Panc1 (cell line): ENCODE results near the gene NCKAP1. TPM values are rescaled to one million over a fixed set of nuclear protein-coding genes. Genes with fewer than 3 reads are reported as not detected.
"Not testable (repeated sequence)": the region's sequence is repeated elsewhere in the genome, so short reads cannot be mapped to it uniquely, and the experiment has no call there.

Experiments
- ATAC-seq: fragments of 200-7000 bp; cut with Tn5 transposase; 2 replicates; pipeline ENCODE4 v1.9.1; 2020; ENCODE audit warnings: mild to moderate bottlenecking, moderate library complexity
- BruUV-seq: library from RNA; stranded (reverse); fragments of 400-500 nt; replicated peaks from 2 replicates; lab custom pipeline; 2021; lab: Mats Ljungman, UMichigan
- CTCF ChIA-PET: fragments of 300-600 bp; sonication (Branson Sonifier 250); formaldehyde crosslinking; loops from one replicate; lab custom pipeline; 2022; ENCODE audit warnings: antibody characterized with exemption; lab: Charles Lee
- POLR2A ChIA-PET: fragments of 300-600 bp; sonication (Branson Sonifier 250); formaldehyde crosslinking; loops from one replicate; lab custom pipeline; 2022; ENCODE audit warnings: antibody characterized with exemption; lab: Charles Lee
- DNase-seq: peaks from one replicate; pipeline ENCODE4 v3.0.0-alpha.2; 2010; ENCODE audit warnings: low read depth, low spot score
- H3K27ac ChIP-seq: 2 replicates; pipeline ENCODE4 v1.5.1; 2011; ENCODE audit warnings: mild to moderate bottlenecking, low read length, inconsistent platforms
- H3K27me3 ChIP-seq: fragments of 200-500 bp; sonication (Bioruptor generic); 2 replicates; pipeline ENCODE4 v1.6.0; 2014; ENCODE audit warnings: low read length, inconsistent platforms; ENCODE audit not compliant: control insufficient read depth, insufficient read depth
- H3K36me3 ChIP-seq: fragments of 200-500 bp; sonication (Bioruptor generic); 2 replicates; pipeline ENCODE4 v1.5.1; 2014; ENCODE audit warnings: inconsistent platforms, mild to moderate bottlenecking, low read length, moderate library complexity; ENCODE audit not compliant: control insufficient read depth, insufficient read depth
- H3K4me1 ChIP-seq: 2 replicates; pipeline ENCODE4 v1.5.1; 2011; ENCODE audit warnings: inconsistent platforms, mild to moderate bottlenecking, low read length, moderate library complexity; ENCODE audit not compliant: control insufficient read depth, insufficient read depth
- H3K4me3 ChIP-seq, 2 experiments: 2 replicates each; pipeline ENCODE4 v1.5.1; 2011 to 2012; ENCODE audit warnings: low read depth in 2 of 2, low read length in 2 of 2, mild to moderate bottlenecking in 2 of 2, inconsistent platforms in 1 of 2, moderate library complexity in 1 of 2
- H3K9me3 ChIP-seq: fragments of 200-500 bp; sonication (Bioruptor generic); 2 replicates; pipeline ENCODE4 v1.5.1; 2014; ENCODE audit warnings: low read depth, mild to moderate bottlenecking, inconsistent platforms, low read length, moderate library complexity; ENCODE audit not compliant: control insufficient read depth, insufficient read depth
- CTCF ChIP-seq: fragments of 450-650 bp; IDR thresholded peaks from 2 replicates; pipeline ENCODE4 v1.5.1; 2017; ENCODE audit warnings: mild to moderate bottlenecking
- POLR2AphosphoS5 ChIP-seq: IDR thresholded peaks from 2 replicates; pipeline ENCODE4 v1.6.1; 2012; ENCODE audit warnings: mild to moderate bottlenecking, low read depth, low read length, moderate library complexity
- SIN3A ChIP-seq: IDR thresholded peaks from 2 replicates; pipeline ENCODE4 v1.6.1; 2012; ENCODE audit warnings: low read depth, mild to moderate bottlenecking, low read length, moderate library complexity, borderline replicate concordance; ENCODE audit not compliant: insufficient read depth
- TCF7L2 ChIP-seq: IDR thresholded peaks from 2 replicates; pipeline ENCODE4 v1.6.1; 2011; ENCODE audit warnings: mild to moderate bottlenecking, low read depth, low read length, inconsistent platforms
- in situ Hi-C: cut with HindIII; loops from 2 replicates; pipeline ENCODE4 v1.10.0; 2016; ENCODE audit warnings: low sequenced_read_pairs, low pct_unique_long_range_greater_than_20kb
- intact Hi-C: fragments of 100-400 bp; cut with micrococcal nuclease; formaldehyde crosslinking; loops from one replicate; pipeline ENCODE4 v1.10.0; 2022; ENCODE audit not compliant: unreplicated experiment
- total RNA-seq: library from RNA; stranded (reverse); gene quantifications from one replicate; pipeline ENCODE4 v1.2.1, GENCODE V29; 2021; ENCODE audit not compliant: unreplicated experiment
- TF ChIP-seq, protein P1 (sequence below), 2 experiments: IDR thresholded peaks; 2 replicates each; pipeline ENCODE4 v1.6.1; 2011 to 2012; ENCODE audit warnings: low read depth in 2 of 2, control low read depth in 1 of 2, low read length in 1 of 2, mild to moderate bottlenecking in 1 of 2, moderate library complexity in 1 of 2; ENCODE audit not compliant: insufficient read depth in 1 of 2

The NCKAP1 gene
- total RNA-seq, 1 experiment from 2014 or later, result 174 TPM

- Histone ChIP-seq H3K9me3 (no peaks in the 10 kb centered on the region), H3K27ac (no peak overlapping the region), H3K36me3 (peaks cover 10% of the 10 kb centered on the region; the same call in 1 of the 2 replicates), H3K4me3 (no peak overlapping the region), H3K27me3 (no peaks in the 10 kb centered on the region), H3K4me1 (no peaks in the 10 kb centered on the region)
- ATAC-seq (no peak), DNase-seq (no peak)
- ChIA-PET CTCF (interaction anchor here (0.6 kb wide), 1 partner anchor 12 kb away, joined by 3 read pairs; no protein-coding TSS in a partner anchor), POLR2A (no interaction called here)
- no TSS peak for BruUV-seq
- in situ Hi-C loops (no loop called here), intact Hi-C loops (no loop called here)
- TF ChIP-seq SIN3A, result no peak
- no peak for TF ChIP-seq CTCF
- TF ChIP-seq POLR2AphosphoS5, result no peak
- no peak for TF ChIP-seq TCF7L2
- TF ChIP-seq, protein P1, sequence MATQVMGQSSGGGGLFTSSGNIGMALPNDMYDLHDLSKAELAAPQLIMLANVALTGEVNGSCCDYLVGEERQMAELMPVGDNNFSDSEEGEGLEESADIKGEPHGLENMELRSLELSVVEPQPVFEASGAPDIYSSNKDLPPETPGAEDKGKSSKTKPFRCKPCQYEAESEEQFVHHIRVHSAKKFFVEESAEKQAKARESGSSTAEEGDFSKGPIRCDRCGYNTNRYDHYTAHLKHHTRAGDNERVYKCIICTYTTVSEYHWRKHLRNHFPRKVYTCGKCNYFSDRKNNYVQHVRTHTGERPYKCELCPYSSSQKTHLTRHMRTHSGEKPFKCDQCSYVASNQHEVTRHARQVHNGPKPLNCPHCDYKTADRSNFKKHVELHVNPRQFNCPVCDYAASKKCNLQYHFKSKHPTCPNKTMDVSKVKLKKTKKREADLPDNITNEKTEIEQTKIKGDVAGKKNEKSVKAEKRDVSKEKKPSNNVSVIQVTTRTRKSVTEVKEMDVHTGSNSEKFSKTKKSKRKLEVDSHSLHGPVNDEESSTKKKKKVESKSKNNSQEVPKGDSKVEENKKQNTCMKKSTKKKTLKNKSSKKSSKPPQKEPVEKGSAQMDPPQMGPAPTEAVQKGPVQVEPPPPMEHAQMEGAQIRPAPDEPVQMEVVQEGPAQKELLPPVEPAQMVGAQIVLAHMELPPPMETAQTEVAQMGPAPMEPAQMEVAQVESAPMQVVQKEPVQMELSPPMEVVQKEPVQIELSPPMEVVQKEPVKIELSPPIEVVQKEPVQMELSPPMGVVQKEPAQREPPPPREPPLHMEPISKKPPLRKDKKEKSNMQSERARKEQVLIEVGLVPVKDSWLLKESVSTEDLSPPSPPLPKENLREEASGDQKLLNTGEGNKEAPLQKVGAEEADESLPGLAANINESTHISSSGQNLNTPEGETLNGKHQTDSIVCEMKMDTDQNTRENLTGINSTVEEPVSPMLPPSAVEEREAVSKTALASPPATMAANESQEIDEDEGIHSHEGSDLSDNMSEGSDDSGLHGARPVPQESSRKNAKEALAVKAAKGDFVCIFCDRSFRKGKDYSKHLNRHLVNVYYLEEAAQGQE (IDR thresholded peaks at IDR 0.05; ENCODE audit: insufficient read depth in 1 of 2, low read depth in 2 of 2, low read length in 1 of 2), result no peak
Observed at GRCh38 chr2:182968493-182968892, 69.8 kb downstream of the NCKAP1 start.

DNA sequence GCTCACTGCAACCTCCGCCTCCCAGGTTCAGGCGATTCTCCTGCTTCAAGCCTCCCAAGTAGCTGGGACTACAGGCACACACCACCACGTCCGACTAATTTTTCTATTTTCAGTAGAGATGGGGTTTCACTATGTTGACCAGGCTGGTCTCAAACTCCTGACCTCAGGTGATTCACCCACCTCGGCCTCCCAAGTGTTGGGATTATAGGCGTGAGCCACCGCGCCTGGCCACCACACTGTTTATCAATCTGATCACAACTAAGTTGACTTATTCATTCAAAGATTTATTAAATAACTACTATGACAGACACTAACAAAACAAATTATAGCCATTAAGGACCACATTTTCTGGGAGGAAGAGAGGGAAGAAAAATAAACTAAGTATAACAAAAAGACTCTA is 71.9 kb downstream of the NCKAP1 start:
- in situ Hi-C loops, H3K4me3 ChIP-seq, H3K27me3 ChIP-seq, CTCF ChIA-PET, H3K27ac ChIP-seq, H3K9me3 ChIP-seq, BruUV-seq, H3K4me1 ChIP-seq, ATAC-seq, DNase-seq, intact Hi-C loops: not testable (repeated sequence)
- POLR2A ChIA-PET, result interaction anchor here (0.6 kb wide), 1 partner anchor 7 kb away, joined by 7 read pairs; no protein-coding TSS in a partner anchor
- peaks cover 23% of the 10 kb centered on the region for H3K36me3 ChIP-seq

DNA sequence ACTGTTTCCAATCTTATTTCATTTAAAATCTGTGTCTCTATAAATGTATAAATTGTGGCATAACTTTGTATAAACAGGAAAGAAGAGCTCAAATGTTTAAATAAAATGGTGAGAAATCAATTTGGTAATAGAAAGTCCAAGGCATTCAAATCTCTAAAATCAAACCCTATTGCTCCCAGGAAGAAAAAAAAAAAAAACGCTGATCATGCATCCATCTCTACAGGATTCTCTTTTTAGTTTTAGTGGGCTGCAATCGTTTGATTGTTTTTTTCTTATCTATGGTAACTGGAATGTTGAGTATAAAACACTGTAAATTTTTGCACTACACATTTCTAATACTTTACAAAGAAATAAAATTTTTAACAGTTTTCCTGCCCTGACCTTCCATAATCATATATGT is 75.6 kb downstream of the NCKAP1 start:
- BruUV-seq, result no TSS peak
- intact Hi-C loops (no loop called here), in situ Hi-C loops (no loop called here)
- CTCF ChIA-PET, result interaction anchor here (0.6 kb wide), 1 partner anchor 30 kb away, joined by 3 read pairs; no protein-coding TSS in a partner anchor
- Histone ChIP-seq H3K36me3 (peaks cover 29% of the 10 kb centered on the region), H3K9me3 (no peaks in the 10 kb centered on the region), H3K4me3 (no peak overlapping the region), H3K27me3 (no peaks in the 10 kb centered on the region), H3K27ac (no peak overlapping the region), H3K4me1 (no peaks in the 10 kb centered on the region)
- TF ChIP-seq SIN3A (no peak), POLR2AphosphoS5 (no peak), CTCF (no peak), TCF7L2 (no peak)
- TF ChIP-seq, protein P1 (IDR thresholded peaks at IDR 0.05; ENCODE audit: insufficient read depth in 1 of 2, low read depth in 2 of 2, low read length in 1 of 2), result no peak
- ATAC-seq, result no peak
- no peak for DNase-seq
- POLR2A ChIA-PET, result no interaction called here

- H3K9me3 ChIP-seq, H3K4me3 ChIP-seq, ATAC-seq, POLR2A ChIA-PET, H3K4me1 ChIP-seq, H3K27ac ChIP-seq, intact Hi-C loops, H3K27me3 ChIP-seq, BruUV-seq, in situ Hi-C loops, DNase-seq, CTCF ChIA-PET: not testable (repeated sequence)
- peaks cover 39% of the 10 kb centered on the region for H3K36me3 ChIP-seq
Observed at GRCh38 chr2:182960869-182961268, 77.4 kb downstream of the NCKAP1 start.
